ENCODE data around the gene SWAP70. TPM values are rescaled to one million over a fixed set of nuclear protein-coding genes. Genes with fewer than 3 reads are reported as not detected.

SWAP70 gene
- total and polyA plus RNA-seq, 10 of the 15 experiments (the other 5 are each of a cell fraction or from before 2014, with no cell fraction given) = 20.6 to 62.4 (median 41.7) TPM

GRCh38 chr11:9700105-9700801 lies 36.4 kb downstream of the SWAP70 start:
- no peak overlapping the region for H3K9ac ChIP-seq (ENCODE audit: control insufficient read depth, insufficient read depth, low read length)
- H3K4me1 ChIP-seq (ENCODE audit: control insufficient read depth, insufficient read depth, low read length) = peaks cover 34% of the 10 kb centered on the region
- no peaks in the 10 kb centered on the region for H3K27me3 ChIP-seq (replicated peaks in 1 of 2; ENCODE audit: control insufficient read depth in 2 of 2, insufficient read depth in 2 of 2, low read length in 1 of 2)
- H3K4me3 ChIP-seq = no peak overlapping the region
- peaks cover 39% of the 10 kb centered on the region for H3K79me2 ChIP-seq (ENCODE audit: control insufficient read depth, insufficient read depth, low read length)
- H3K27ac ChIP-seq (ENCODE audit: control insufficient read depth, insufficient read depth) = no peak overlapping the region
- no peak for FAIRE-seq
- no TSS peak for BruUV-seq (replicated peaks)
- ChIA-PET POLR2A (interaction anchor here (1.0 kb wide), 1 partner anchor 10 kb away, joined by 4 read pairs; no protein-coding TSS in a partner anchor), CTCF (interaction anchor here (0.6 to 2.2 kb wide), 4 partner anchors 16 to 49 kb away, joined by 3 to 12 read pairs (median 4); no protein-coding TSS in a partner anchor), SMC1A (ENCODE audit: uncharacterized antibody, unreplicated experiment) (interaction anchor here (0.9 to 2.2 kb wide), 4 partner anchors 11 to 21 kb away, joined by 3 to 10 read pairs (median 4); no protein-coding TSS in a partner anchor), RAD21 (ENCODE audit: unreplicated experiment) (interaction anchor here (1.1 to 1.2 kb wide), 2 partner anchors 9 to 48 kb away, joined by 4 to 5 read pairs; no protein-coding TSS in a partner anchor)
- in situ Hi-C loops (cut with MboI) = no loop called here
- no peak for TF ChIP-seq STAT3 (IDR thresholded peaks at IDR 0.05; ENCODE audit: low read depth, low read length)
- no peak for TF ChIP-seq NR2F1 (conservative IDR thresholded peaks at IDR 0.05)
- TF ChIP-seq LARP7 (IDR thresholded peaks at IDR 0.05) = no peak
- TF ChIP-seq ATF3 (IDR thresholded peaks at IDR 0.05; ENCODE audit: borderline replicate concordance, extremely low read depth, low read depth, low read length) = no peak
- TF ChIP-seq CREB1 (IDR thresholded peaks at IDR 0.05; ENCODE audit: low read depth) = no peak
- no peak for TF ChIP-seq NFYA (IDR thresholded peaks at IDR 0.05; ENCODE audit: borderline replicate concordance, low read depth, low read length)
- no peak for TF ChIP-seq CBX3 (IDR thresholded peaks at IDR 0.05; ENCODE audit: borderline replicate concordance, low read depth)
- TF ChIP-seq CBFB (IDR thresholded peaks at IDR 0.05; ENCODE audit: low read depth) = no peak
- no peak for TF ChIP-seq CBX5 (IDR thresholded peaks at IDR 0.05; ENCODE audit: low read depth)
- no peak for TF ChIP-seq NKRF (conservative IDR thresholded peaks at IDR 0.05)
- TF ChIP-seq RCOR1 (conservative IDR thresholded peaks at IDR 0.05; ENCODE audit: low read depth, low read length) = no peak
- no peak for TF ChIP-seq STAT1 (conservative IDR thresholded peaks at IDR 0.05)
- TF ChIP-seq ZNF217 (IDR thresholded peaks at IDR 0.05) = no peak
- no peak for TF ChIP-seq HDAC2 (IDR thresholded peaks at IDR 0.05)
- TF ChIP-seq PAX8 (IDR thresholded peaks at IDR 0.05) = no peak
- no peak for TF ChIP-seq RELA (IDR thresholded peaks at IDR 0.05; ENCODE audit: borderline replicate concordance, partially characterized antibody)
- no peak for TF ChIP-seq EED (IDR thresholded peaks at IDR 0.05; ENCODE audit: low read depth)
- no peak for TF ChIP-seq BCL11A (IDR thresholded peaks at IDR 0.05; ENCODE audit: low read depth, low read length)
- no peak for TF ChIP-seq MXI1 (IDR thresholded peaks at IDR 0.05; ENCODE audit: low read depth, low read length)
- TF ChIP-seq BMI1 (IDR thresholded peaks at IDR 0.05; ENCODE audit: borderline replicate concordance) = no peak
- no peak overlapping the region for H2AFZ ChIP-seq (ENCODE audit: control insufficient read depth, low read depth, low read length)
- H3K4me2 ChIP-seq (ENCODE audit: control insufficient read depth, insufficient read depth) = no peak overlapping the region
- H3K36me3 ChIP-seq (ENCODE audit: control insufficient read depth in 2 of 2, insufficient read depth in 2 of 2, low read length in 1 of 2) = peaks cover 0 to 9% of the 10 kb centered on the region in 2 experiments
- 74% methylated on average over 2 of the region's 2 CpGs for WGBS (ENCODE audit: insufficient coverage, insufficient replicate concordance, low lambda C conversion rate, missing lambda C conversion rate)
- no peaks in the 10 kb centered on the region; the same call in 1 of the 3 replicates for H3K9me3 ChIP-seq (replicated peaks; ENCODE audit: control insufficient read depth, insufficient read depth, low read length)
- no peaks in the 10 kb centered on the region for H4K20me1 ChIP-seq (ENCODE audit: control insufficient read depth, insufficient read depth)
- intact Hi-C loops (cut with micrococcal nuclease; ENCODE audit: unreplicated experiment) = no loop called here
- ATAC-seq = no peak
- DNase-seq (ENCODE audit: low read depth, low spot score) = no peak

Data from GM12878 (cell line).